ENCODE data around the gene MAG. TPM values are rescaled to one million over a fixed set of nuclear protein-coding genes. Genes with fewer than 3 reads are reported as not detected.

Gene MAG
- total RNA-seq, 1 experiment from 2014 or later = 0.17 TPM

GRCh38 chr19:35293808-35294207, 1.8 kb downstream of the MAG start:
- BruUV-seq (replicated peaks) = no TSS peak
- no peak overlapping the region for H3K27ac ChIP-seq (ENCODE audit: low read depth, low read length)
- H3K4me1 ChIP-seq (ENCODE audit: control insufficient read depth in 1 of 2, insufficient read depth in 2 of 2, low read length in 2 of 2) = peaks cover 0 to 7% of the 10 kb centered on the region in 2 experiments; a peak in 1 of 4 replicates
- peaks cover 0 to 6% of the 10 kb centered on the region in 2 experiments; a peak in 1 of 4 replicates for H3K9me3 ChIP-seq (ENCODE audit: control insufficient read depth in 1 of 2, insufficient read depth in 1 of 2, low read depth in 1 of 2, low read length in 2 of 2)
- no peaks in the 10 kb centered on the region for H3K27me3 ChIP-seq (ENCODE audit: insufficient read depth, low read length)
- POLR2A ChIA-PET = no interaction called here
- H3K9ac ChIP-seq (ENCODE audit: low read length) = no peak overlapping the region
- no peak for TF ChIP-seq MAX (IDR thresholded peaks at IDR 0.05)
- TF ChIP-seq ELF1 (IDR thresholded peaks at IDR 0.05; ENCODE audit: borderline replicate concordance, low read depth) = no peak
- TF ChIP-seq CBX3 (IDR thresholded peaks at IDR 0.05; ENCODE audit: low read depth) = no peak
- TF ChIP-seq REST (IDR thresholded peaks at IDR 0.05; ENCODE audit: low read depth) = no peak
- no peak for TF ChIP-seq CEBPB (IDR thresholded peaks at IDR 0.05; ENCODE audit: low read depth)
- TF ChIP-seq ATF3 (IDR thresholded peaks at IDR 0.05) = no peak
- TF ChIP-seq SIN3A (IDR thresholded peaks at IDR 0.05; ENCODE audit: low read depth) = no peak
- TF ChIP-seq YY1 (IDR thresholded peaks at IDR 0.05; ENCODE audit: extremely low read depth, insufficient replicate concordance, low read depth, low read length) = no peak
- DNase-seq (ENCODE audit: low read depth, low spot score) (no peak), ATAC-seq (no peak)
- H4K20me1 ChIP-seq (ENCODE audit: insufficient read depth) = no peaks in the 10 kb centered on the region
- no peaks in the 10 kb centered on the region for H3K79me2 ChIP-seq (ENCODE audit: insufficient read depth, low read length)
- no peak overlapping the region for H2AFZ ChIP-seq (ENCODE audit: low read depth, low read length, poor library complexity, severe bottlenecking)
- H3K4me3 ChIP-seq (replicated peaks in 1 of 2; ENCODE audit: low read depth in 1 of 2, low read length in 2 of 2) = no peak overlapping the region
- CTCF ChIA-PET = no interaction called here
- no peaks in the 10 kb centered on the region for H3K9me2 ChIP-seq (ENCODE audit: insufficient read depth)
- RAD21 ChIA-PET (ENCODE audit: low non-redundant PET in 1 of 2, low total read pairs in 2 of 2, uncharacterized antibody in 2 of 2, unreplicated experiment in 2 of 2) = no interaction called here
- H3K4me2 ChIP-seq (ENCODE audit: low read length) = no peak overlapping the region
- intact Hi-C loops (cut with micrococcal nuclease) = no loop called here
- H3K36me3 ChIP-seq (ENCODE audit: control insufficient read depth in 1 of 2, insufficient read depth in 2 of 2, low read length in 2 of 2) = no peaks in the 10 kb centered on the region

All from HCT116 (cell line).